ENCODE results near the gene BTBD19.

- no peak for TF ChIP-seq CTCF (IDR thresholded peaks at IDR 0.05 in 2 of 3, conservative IDR thresholded peaks at IDR 0.05 in 1 of 3; ENCODE audit: insufficient read depth in 2 of 3, low read depth in 1 of 3, low read length in 3 of 3)
- no peak for TF ChIP-seq NONO (IDR thresholded peaks at IDR 0.05; ENCODE audit: low read depth in 2 of 2, low read length in 1 of 2)
- no peak for TF ChIP-seq ZNF24 (IDR thresholded peaks at IDR 0.05)
- TF ChIP-seq RCOR1 (IDR thresholded peaks at IDR 0.05; ENCODE audit: borderline replicate concordance in 1 of 2, low read depth in 2 of 2, low read length in 2 of 2): no peak
- no peak for TF ChIP-seq NFRKB (IDR thresholded peaks at IDR 0.05; ENCODE audit: low read depth)
- no peak for TF ChIP-seq ARID4B (CRISPR knock-in tag; IDR thresholded peaks at IDR 0.05)
- no peak for TF ChIP-seq ZNF347 (CRISPR knock-in tag; IDR thresholded peaks at IDR 0.05; ENCODE audit: low read depth)
- no peak for TF ChIP-seq SIRT6 (IDR thresholded peaks at IDR 0.05; ENCODE audit: low read depth, low read length)
- TF ChIP-seq USF2 (CRISPR knock-in tag; IDR thresholded peaks at IDR 0.05): no peak
- no peak for TF ChIP-seq CHD4 (IDR thresholded peaks at IDR 0.05; ENCODE audit: insufficient read depth, insufficient replicate concordance, low read depth, low read length, poor library complexity, severe bottlenecking)
- no peak for TF ChIP-seq PHF8 (IDR thresholded peaks at IDR 0.05; ENCODE audit: borderline replicate concordance, low read length)
- no peak for TF ChIP-seq NFIC (IDR thresholded peaks at IDR 0.05)
- TF ChIP-seq CREBBP (IDR thresholded peaks at IDR 0.05; ENCODE audit: low read depth, low read length): no peak
- TF ChIP-seq SFPQ (IDR thresholded peaks at IDR 0.05; ENCODE audit: low read depth, low read length): no peak
Observed at GRCh38 chr1:44803312-44804095, 4.8 kb upstream of the BTBD19 start.

Measured in K562 (cell line).